Endothelial cell (in vitro differentiated cells): Measurements from ENCODE around the gene PDZD2. TPM values are rescaled to one million over a fixed set of nuclear protein-coding genes. Genes with fewer than 3 reads are reported as not detected.
A peak's percentile ranks its signal among the peaks of the same experiment; 100 is the strongest.

Experiments
- DNase-seq: peaks from one replicate; pipeline ENCODE4 v3.0.0; 2021; ENCODE audit warnings: low spot score
- H3K27ac Mint-ChIP-seq: one replicate; pipeline ENCODE4 v1.8.0; 2021; ENCODE audit warnings: mixed read lengths, inconsistent platforms; ENCODE audit not compliant: unreplicated experiment
- H3K27me3 Mint-ChIP-seq: one replicate; pipeline ENCODE4 v1.8.0; 2021; ENCODE audit warnings: mild to moderate bottlenecking, moderate library complexity, mixed read lengths, inconsistent platforms; ENCODE audit not compliant: unreplicated experiment
- H3K36me3 Mint-ChIP-seq: one replicate; pipeline ENCODE4 v1.8.0; 2021; ENCODE audit warnings: mild to moderate bottlenecking, low read depth, mixed read lengths, inconsistent platforms; ENCODE audit not compliant: unreplicated experiment
- H3K4me1 Mint-ChIP-seq: one replicate; pipeline ENCODE4 v1.8.0; 2021; ENCODE audit warnings: mild to moderate bottlenecking, mixed read lengths, inconsistent platforms; ENCODE audit not compliant: unreplicated experiment
- H3K4me3 Mint-ChIP-seq: one replicate; pipeline ENCODE4 v1.8.0; 2021; ENCODE audit warnings: mild to moderate bottlenecking, mixed read lengths, inconsistent platforms; ENCODE audit not compliant: unreplicated experiment
- H3K9me3 Mint-ChIP-seq: one replicate; pipeline ENCODE4 v1.8.0; 2021; ENCODE audit warnings: mixed read lengths, inconsistent platforms; ENCODE audit not compliant: unreplicated experiment
- total RNA-seq: library from RNA; stranded (reverse); fragmentation: NEBNext Ultra II Directional; extraction: Animal tissue kit (Norgen Biotek cat#: 25700); gene quantifications from one replicate; pipeline ENCODE4 v1.2.1, GENCODE V29; 2021; ENCODE audit not compliant: unreplicated experiment
- TF ChIP-seq, protein P1 (sequence below): fragments of 200-600 bp; sonication (generic); IDR thresholded peaks from one replicate; pipeline ENCODE4 v1.5.0; 2021; ENCODE audit warnings: antibody characterized with exemption; ENCODE audit not compliant: unreplicated experiment

Gene PDZD2
- total RNA-seq, 1 donor from 2014 or later: 71.1 TPM

- Mint-ChIP-seq H3K27me3 (peaks cover 3% of the 10 kb centered on the region), H3K27ac (no peak overlapping the region), H3K4me1 (peaks cover 45% of the 10 kb centered on the region), H3K36me3 (peaks cover 6% of the 10 kb centered on the region), H3K9me3 (no peaks in the 10 kb centered on the region), H3K4me3 (no peak overlapping the region)
- TF ChIP-seq, protein P1, sequence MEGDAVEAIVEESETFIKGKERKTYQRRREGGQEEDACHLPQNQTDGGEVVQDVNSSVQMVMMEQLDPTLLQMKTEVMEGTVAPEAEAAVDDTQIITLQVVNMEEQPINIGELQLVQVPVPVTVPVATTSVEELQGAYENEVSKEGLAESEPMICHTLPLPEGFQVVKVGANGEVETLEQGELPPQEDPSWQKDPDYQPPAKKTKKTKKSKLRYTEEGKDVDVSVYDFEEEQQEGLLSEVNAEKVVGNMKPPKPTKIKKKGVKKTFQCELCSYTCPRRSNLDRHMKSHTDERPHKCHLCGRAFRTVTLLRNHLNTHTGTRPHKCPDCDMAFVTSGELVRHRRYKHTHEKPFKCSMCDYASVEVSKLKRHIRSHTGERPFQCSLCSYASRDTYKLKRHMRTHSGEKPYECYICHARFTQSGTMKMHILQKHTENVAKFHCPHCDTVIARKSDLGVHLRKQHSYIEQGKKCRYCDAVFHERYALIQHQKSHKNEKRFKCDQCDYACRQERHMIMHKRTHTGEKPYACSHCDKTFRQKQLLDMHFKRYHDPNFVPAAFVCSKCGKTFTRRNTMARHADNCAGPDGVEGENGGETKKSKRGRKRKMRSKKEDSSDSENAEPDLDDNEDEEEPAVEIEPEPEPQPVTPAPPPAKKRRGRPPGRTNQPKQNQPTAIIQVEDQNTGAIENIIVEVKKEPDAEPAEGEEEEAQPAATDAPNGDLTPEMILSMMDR: no peak
- DNase-seq: no peak
Observed at GRCh38 chr5:31918739-31919138, 279.8 kb downstream of the PDZD2 start.

GRCh38 chr5:31921852-31922305 is 282.9 kb downstream of the PDZD2 start:
- peak overlapping the region; percentile 89 for H3K27ac Mint-ChIP-seq
- peaks cover 47% of the 10 kb centered on the region for H3K4me1 Mint-ChIP-seq
- no peak overlapping the region for H3K4me3 Mint-ChIP-seq
- peaks cover 3% of the 10 kb centered on the region for H3K27me3 Mint-ChIP-seq
- H3K9me3 Mint-ChIP-seq: no peaks in the 10 kb centered on the region
- TF ChIP-seq, protein P1: no peak
- no peak for DNase-seq
- peaks cover 19% of the 10 kb centered on the region for H3K36me3 Mint-ChIP-seq

GRCh38 chr5:31924005-31924404 is 285.1 kb downstream of the PDZD2 start:
- H3K27ac Mint-ChIP-seq: no peak overlapping the region
- H3K9me3 Mint-ChIP-seq: no peaks in the 10 kb centered on the region

GRCh38 chr5:31931874-31932273 is 292.9 kb downstream of the PDZD2 start:
- no peak overlapping the region for H3K27ac Mint-ChIP-seq

More at GRCh38 chr5:31924005-31924404, 285.1 kb downstream of the PDZD2 start:
- Mint-ChIP-seq H3K4me3 (peak overlapping the region; percentile 59), H3K4me1 (peaks cover 38% of the 10 kb centered on the region), H3K36me3 (peaks cover 14% of the 10 kb centered on the region), H3K27me3 (no peaks in the 10 kb centered on the region)
- TF ChIP-seq, protein P1: no peak
- DNase-seq: no peak

GRCh38 chr5:31934156-31934555 is 295.2 kb downstream of the PDZD2 start:
- Mint-ChIP-seq H3K27ac (peak overlapping the region; percentile 74), H3K36me3 (peaks cover 23% of the 10 kb centered on the region), H3K9me3 (no peaks in the 10 kb centered on the region), H3K4me1 (peaks cover 40% of the 10 kb centered on the region), H3K27me3 (peaks cover 10% of the 10 kb centered on the region), H3K4me3 (no peak overlapping the region)
- TF ChIP-seq, protein P1: no peak
- no peak for DNase-seq

More at GRCh38 chr5:31931874-31932273, 292.9 kb downstream of the PDZD2 start:
- TF ChIP-seq, protein P1: no peak
- no peaks in the 10 kb centered on the region for H3K9me3 Mint-ChIP-seq
- DNase-seq: no peak
- peaks cover 39% of the 10 kb centered on the region for H3K4me1 Mint-ChIP-seq
- H3K27me3 Mint-ChIP-seq: peaks cover 6% of the 10 kb centered on the region
- H3K36me3 Mint-ChIP-seq: peaks cover 8% of the 10 kb centered on the region
- no peak overlapping the region for H3K4me3 Mint-ChIP-seq
